PC-3 (cell line): ENCODE results near the gene CENPB.

Experiments used
- CTCF ChIP-seq: fragments of 300-600 bp; sonication (generic); conservative IDR thresholded peaks from 2 replicates; pipeline ENCODE4 v1.5.1; 2017; ENCODE audit warnings: antibody characterized with exemption, low read depth, mild to moderate bottlenecking, low read length
- EZH2 ChIP-seq: fragments of 300-600 bp; sonication (generic); IDR thresholded peaks from one replicate; pipeline ENCODE4 v1.6.1; 2017; ENCODE audit warnings: antibody characterized with exemption, mild to moderate bottlenecking, low read length; ENCODE audit not compliant: unreplicated experiment
- EZH2phosphoT487 ChIP-seq: fragments of 300-600 bp; sonication (generic); IDR thresholded peaks from 2 replicates; pipeline ENCODE4 v1.6.1; 2018; ENCODE audit warnings: mild to moderate bottlenecking, antibody characterized with exemption, low read length, borderline replicate concordance

- no peak for TF ChIP-seq CTCF
- TF ChIP-seq EZH2, result no peak
- TF ChIP-seq EZH2phosphoT487, result no peak
Observed at GRCh38 chr20:3767427-3768341, 18.9 kb downstream of the CENPB start, which contains the start of gene ADISSP.
